HG03095 (cell line): ENCODE results near the gene NOP58.
"Not testable (repeated sequence)": the region's sequence is repeated elsewhere in the genome, so short reads cannot be mapped to it uniquely, and the experiment has no call there.

Source experiments
- ATAC-seq: cut with Tn5 transposase; IDR thresholded peaks from one replicate; pipeline ENCODE4 v1.9.1; 2021; ENCODE audit warnings: moderate library complexity; ENCODE audit not compliant: unreplicated experiment

NOP58 gene

GRCh38 chr2:202265467-202266277 is at the start of gene NOP58:
Gene NOP58 (plus strand): TSS chr2:202265763. CDS start chr2:202265942, 179 bp downstream.
- peak; percentile 82 for ATAC-seq

GRCh38 chr2:202221873-202222272 is 43.7 kb upstream of the NOP58 start:
- ATAC-seq, result no peak

- peak; percentile 35 for ATAC-seq
Measured at GRCh38 chr2:202237787-202238233, 27.8 kb upstream of the NOP58 start.

- ATAC-seq, result peak; percentile 96
Measured at GRCh38 chr2:202238234-202239197, 27.0 kb upstream of the NOP58 start, which contains the start of gene SUMO1. Gene SUMO1 (minus strand): TSS chr2:202238597. CDS start chr2:202238451, 146 bp downstream.

- not testable (repeated sequence) for ATAC-seq
Measured at GRCh38 chr2:202247710-202248109, 17.9 kb upstream of the NOP58 start.

GRCh38 chr2:202249521-202250253 is 15.9 kb upstream of the NOP58 start:
- ATAC-seq, result no peak

- ATAC-seq, result no peak
Measured at GRCh38 chr2:202251494-202251893, 14.1 kb upstream of the NOP58 start.

GRCh38 chr2:202261531-202261930 is 4.0 kb upstream of the NOP58 start:
- ATAC-seq, result no peak

GRCh38 chr2:202267495-202267894 is 1.9 kb downstream of the NOP58 start:
- no peak for ATAC-seq

- no peak for ATAC-seq
Measured at GRCh38 chr2:202269585-202269984, 4.0 kb downstream of the NOP58 start.

- no peak for ATAC-seq
Measured at GRCh38 chr2:202270487-202270886, 4.9 kb downstream of the NOP58 start.

- ATAC-seq, result not testable (repeated sequence)
Measured at GRCh38 chr2:202276078-202276720, 10.6 kb downstream of the NOP58 start.

- no peak for ATAC-seq
Measured at GRCh38 chr2:202278036-202278760, 12.6 kb downstream of the NOP58 start.

GRCh38 chr2:202278944-202279343 is 13.4 kb downstream of the NOP58 start:
- no peak for ATAC-seq

GRCh38 chr2:202286595-202286994 is 21.0 kb downstream of the NOP58 start:
- ATAC-seq, result no peak

- no peak for ATAC-seq
Measured at GRCh38 chr2:202289394-202290204, 24.0 kb downstream of the NOP58 start.

- no peak for ATAC-seq
Measured at GRCh38 chr2:202290316-202290715, 24.8 kb downstream of the NOP58 start.

- no peak for ATAC-seq
Measured at GRCh38 chr2:202290970-202291369, 25.4 kb downstream of the NOP58 start.

GRCh38 chr2:202299712-202300111 is 34.1 kb downstream of the NOP58 start:
- peak; percentile 90 for ATAC-seq
